ENCODE results near the gene PCDHA5.

PCDHA5 gene

DNA sequence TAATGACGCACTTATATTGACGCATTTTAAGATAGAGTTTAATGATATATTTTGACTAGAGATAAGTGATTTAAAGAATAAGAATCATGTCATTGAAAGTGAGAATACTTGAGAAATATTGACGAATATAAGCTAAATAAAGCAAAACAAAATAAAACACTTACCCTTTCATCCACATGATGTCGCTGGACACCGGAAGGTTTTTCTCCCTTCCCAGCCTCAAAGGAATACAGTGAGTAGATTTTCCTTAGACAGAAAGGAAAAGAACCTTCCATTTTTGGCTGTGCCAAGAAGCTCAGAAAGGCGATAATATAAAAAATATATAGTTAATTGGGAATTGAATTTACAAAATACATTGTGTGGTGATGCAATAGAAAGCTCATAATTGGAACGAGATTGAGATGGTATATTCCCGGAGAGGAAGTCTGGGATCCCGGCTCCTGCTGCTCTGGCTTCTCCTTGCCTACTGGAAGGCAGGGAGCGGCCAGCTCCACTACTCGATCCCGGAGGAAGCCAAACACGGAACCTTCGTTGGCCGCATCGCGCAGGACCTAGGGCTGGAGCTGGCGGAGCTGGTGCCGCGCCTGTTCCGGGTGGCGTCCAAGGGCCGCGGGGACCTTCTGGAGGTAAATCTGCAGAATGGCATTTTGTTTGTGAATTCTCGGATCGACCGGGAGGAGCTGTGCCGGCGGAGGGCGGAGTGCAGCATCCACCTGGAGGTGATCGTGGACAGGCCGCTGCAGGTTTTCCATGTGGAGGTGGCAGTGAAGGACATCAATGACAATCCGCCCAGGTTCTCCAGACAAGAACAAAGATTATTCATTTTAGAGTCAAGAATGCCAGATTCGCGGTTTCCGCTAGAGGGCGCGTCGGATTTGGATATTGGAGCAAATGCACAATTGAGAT is at the start of gene PCDHA5:
PCDHA5 (plus strand) TSS at position 239 of the 906 bp plus-strand sequence.
- TF ChIP-seq CSRNP3 (CRISPR knock-in tag; IDR thresholded peaks at IDR 0.05): no peak
- no peak for TF ChIP-seq SNAI2 (CRISPR knock-in tag; IDR thresholded peaks at IDR 0.05)
- TF ChIP-seq BACH2 (CRISPR knock-in tag; IDR thresholded peaks at IDR 0.05; ENCODE audit: borderline replicate concordance): no peak
- no peak for TF ChIP-seq TSHZ2 (CRISPR knock-in tag; IDR thresholded peaks at IDR 0.05)
- TF ChIP-seq ZFP30 (CRISPR knock-in tag; IDR thresholded peaks at IDR 0.05): no peak
- no peak for TF ChIP-seq PPARA (CRISPR knock-in tag; IDR thresholded peaks at IDR 0.05; ENCODE audit: borderline replicate concordance)
- no peak for TF ChIP-seq ZNF565 (CRISPR knock-in tag; conservative IDR thresholded peaks at IDR 0.05; ENCODE audit: low read depth)
- no peak for TF ChIP-seq ARNTL (CRISPR knock-in tag; IDR thresholded peaks at IDR 0.05; ENCODE audit: borderline replicate concordance, low read depth)
- no peak for TF ChIP-seq CSDC2 (CRISPR knock-in tag; IDR thresholded peaks at IDR 0.05)
- TF ChIP-seq PATZ1 (CRISPR knock-in tag; IDR thresholded peaks at IDR 0.05; ENCODE audit: borderline replicate concordance): no peak
- no peak for TF ChIP-seq GLIS3 (CRISPR knock-in tag; IDR thresholded peaks at IDR 0.05)
- TF ChIP-seq RARB (CRISPR knock-in tag; IDR thresholded peaks at IDR 0.05): no peak
- TF ChIP-seq ISL1 (CRISPR knock-in tag; IDR thresholded peaks at IDR 0.05): no peak
- TF ChIP-seq ESRRG (CRISPR knock-in tag; IDR thresholded peaks at IDR 0.05): no peak
- TF ChIP-seq TOX (CRISPR knock-in tag; IDR thresholded peaks at IDR 0.05; ENCODE audit: borderline replicate concordance): no peak
- ATAC-seq: no peak

GRCh38 chr5:140780512-140780911 is 40.9 kb upstream of the PCDHA5 start:
- ATAC-seq: no peak
- no peak for TF ChIP-seq TOX (CRISPR knock-in tag; IDR thresholded peaks at IDR 0.05; ENCODE audit: borderline replicate concordance)
- TF ChIP-seq ZNF8 (CRISPR knock-in tag; IDR thresholded peaks at IDR 0.05): no peak
- no peak for TF ChIP-seq ZNF70 (CRISPR knock-in tag; IDR thresholded peaks at IDR 0.05)
- TF ChIP-seq ISL1 (CRISPR knock-in tag; IDR thresholded peaks at IDR 0.05): no peak
- no peak for TF ChIP-seq GLIS3 (CRISPR knock-in tag; IDR thresholded peaks at IDR 0.05)
- TF ChIP-seq ZNF565 (CRISPR knock-in tag; conservative IDR thresholded peaks at IDR 0.05; ENCODE audit: low read depth): no peak
- TF ChIP-seq CSDC2 (CRISPR knock-in tag; IDR thresholded peaks at IDR 0.05): no peak
- TF ChIP-seq ESRRG (CRISPR knock-in tag; IDR thresholded peaks at IDR 0.05): no peak
- no peak for TF ChIP-seq ZC3H10 (CRISPR knock-in tag; IDR thresholded peaks at IDR 0.05)
- no peak for TF ChIP-seq TCF4 (CRISPR knock-in tag; IDR thresholded peaks at IDR 0.05; ENCODE audit: borderline replicate concordance)
- no peak for TF ChIP-seq CSRNP3 (CRISPR knock-in tag; IDR thresholded peaks at IDR 0.05)
- no peak for TF ChIP-seq ZFP30 (CRISPR knock-in tag; IDR thresholded peaks at IDR 0.05)
- no peak for TF ChIP-seq PATZ1 (CRISPR knock-in tag; IDR thresholded peaks at IDR 0.05; ENCODE audit: borderline replicate concordance)
- TF ChIP-seq CREB5 (CRISPR knock-in tag; IDR thresholded peaks at IDR 0.05; ENCODE audit: low read depth): no peak
- no peak for TF ChIP-seq BACH2 (CRISPR knock-in tag; IDR thresholded peaks at IDR 0.05; ENCODE audit: borderline replicate concordance)
- TF ChIP-seq TSHZ2 (CRISPR knock-in tag; IDR thresholded peaks at IDR 0.05): no peak
- TF ChIP-seq ZFP3 (CRISPR knock-in tag; IDR thresholded peaks at IDR 0.05): no peak
- TF ChIP-seq, protein P1, sequence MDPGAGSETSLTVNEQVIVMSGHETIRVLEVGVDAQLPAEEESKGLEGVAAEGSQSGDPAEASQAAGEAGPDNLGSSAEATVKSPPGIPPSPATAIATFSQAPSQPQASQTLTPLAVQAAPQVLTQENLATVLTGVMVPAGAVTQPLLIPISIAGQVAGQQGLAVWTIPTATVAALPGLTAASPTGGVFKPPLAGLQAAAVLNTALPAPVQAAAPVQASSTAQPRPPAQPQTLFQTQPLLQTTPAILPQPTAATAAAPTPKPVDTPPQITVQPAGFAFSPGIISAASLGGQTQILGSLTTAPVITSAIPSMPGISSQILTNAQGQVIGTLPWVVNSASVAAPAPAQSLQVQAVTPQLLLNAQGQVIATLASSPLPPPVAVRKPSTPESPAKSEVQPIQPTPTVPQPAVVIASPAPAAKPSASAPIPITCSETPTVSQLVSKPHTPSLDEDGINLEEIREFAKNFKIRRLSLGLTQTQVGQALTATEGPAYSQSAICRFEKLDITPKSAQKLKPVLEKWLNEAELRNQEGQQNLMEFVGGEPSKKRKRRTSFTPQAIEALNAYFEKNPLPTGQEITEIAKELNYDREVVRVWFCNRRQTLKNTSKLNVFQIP (CRISPR knock-in tag; IDR thresholded peaks at IDR 0.05; ENCODE audit: borderline replicate concordance, low read depth): no peak
